Fibroblast of lung (primary cell): ENCODE results near the gene PLB1.

Experiments
- CTCF ChIP-seq, 2 donors: IDR thresholded peaks in 1 of 2; conservative IDR thresholded peaks in 1 of 2; 1 replicate in 1 of 2; 2 replicates in 1 of 2; pipeline ENCODE4 v1.5.1; 2011 to 2012; ENCODE audit warnings: low read length in 2 of 2, control low read depth in 1 of 2, inconsistent platforms in 1 of 2, low read depth in 1 of 2, mild to moderate bottlenecking in 1 of 2
- EZH2 ChIP-seq: IDR thresholded peaks from 2 replicates; pipeline ENCODE4 v1.5.1; 2012; ENCODE audit warnings: low read length, control low read depth, mild to moderate bottlenecking; ENCODE audit errors: missing control alignments

- TF ChIP-seq CTCF (conservative IDR thresholded peaks at IDR 0.05 in 1 of 2, IDR thresholded peaks at IDR 0.05 in 1 of 2; ENCODE audit: low read depth in 1 of 2, low read length in 2 of 2) (no peak), EZH2 (no peak)
Measured at GRCh38 chr2:28463211-28463816, 32.5 kb upstream of the PLB1 start.
